Left renal pelvis (tissue), 4 donors: ENCODE data around the gene ART1. TPM values are rescaled to one million over a fixed set of nuclear protein-coding genes. Genes with fewer than 3 reads are reported as not detected.

Experiments used
- DNase-seq, 4 donors: peaks; one replicate each; pipeline ENCODE4 v3.0.0-alpha.2; 2013; ENCODE audit warnings: low read depth in 4 of 4, low spot score in 3 of 4
- polyA plus RNA-seq, 4 donors: library from polyadenylated mRNA; unstranded; fragments of 120-200 nt; gene quantifications; one replicate each; pipeline ENCODE4 v1.2.1, GENCODE V29; 2013; ENCODE audit not compliant: insufficient read length in 4 of 4

ART1 gene
- polyA plus RNA-seq, 4 donors: not detected

- no peak for DNase-seq
Measured at GRCh38 chr11:3710485-3711259, 65.7 kb downstream of the ART1 start.

DNA sequence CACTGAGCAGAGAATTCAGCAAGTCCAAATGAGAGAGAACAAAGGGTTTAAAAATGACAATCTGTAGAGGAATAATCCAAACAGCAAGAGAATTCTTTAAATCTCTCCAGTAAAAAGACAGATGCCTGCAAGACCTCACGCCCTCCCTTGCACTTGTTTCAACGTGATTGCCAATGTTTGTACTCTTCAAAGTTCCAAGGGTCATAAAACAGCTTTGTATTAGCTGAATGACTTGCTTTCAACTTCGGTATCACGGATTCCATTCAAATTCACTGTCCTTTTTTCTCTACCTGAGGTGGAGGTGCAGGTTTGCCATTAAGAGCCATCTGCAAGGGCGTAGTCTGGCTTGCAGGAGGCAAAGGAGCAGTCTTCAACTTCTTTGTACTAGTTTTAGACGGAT lies 67.3 kb downstream of the ART1 start:
- no peak for DNase-seq

Other genes starting within 250 kb of the ART1 start
- 1 to 10 TPM; 3.2 to 5.1 (median 3.8) TPM for gene ART5, start 3.1 kb upstream of the ART1 start, polyA plus RNA-seq
- gene CHRNA10, start 26.3 kb downstream of the ART1 start, polyA plus RNA-seq: 1 to 10 TPM in 2 of 4 donors, under 1 TPM in 2; 0.77 to 3.5 (median 1.2) TPM
- 10 to 100 TPM; 49.0 to 72.1 (median 63.8) TPM for gene NUP98, start 152.4 kb downstream of the ART1 start, polyA plus RNA-seq
- 10 to 100 TPM; 28.2 to 50.9 (median 39.3) TPM for gene PGAP2, start 163.4 kb downstream of the ART1 start, polyA plus RNA-seq
- 10 to 100 TPM; 22.0 to 30.5 (median 25.8) TPM for gene RHOG, start 195.8 kb downstream of the ART1 start, polyA plus RNA-seq
- 10 to 100 TPM; 30.4 to 68.4 (median 37.2) TPM for gene STIM1, start 210.5 kb downstream of the ART1 start, polyA plus RNA-seq